H1 (cell line): ENCODE measurements around the gene ACP3. TPM values are rescaled to one million over a fixed set of nuclear protein-coding genes. Genes with fewer than 3 reads are reported as not detected.

Experiments
- CTCF ChIA-PET: fragments of 300-600 bp; sonication (Branson Sonifier 250); formaldehyde crosslinking; loops from one replicate; lab custom pipeline; 2021; ENCODE audit not compliant: partially characterized antibody; lab: Charles Lee
- POLR2A ChIA-PET: fragments of 300-600 bp; sonication (Branson Sonifier 250); formaldehyde crosslinking; loops from one replicate; lab custom pipeline; 2021; ENCODE audit warnings: inconsistent platforms; ENCODE audit not compliant: partially characterized antibody; lab: Charles Lee
- DNase-seq, 2 experiments: peaks; one replicate each; pipeline versions ENCODE4 v3.0.0 to v3.0.0-alpha.2; 2010 to 2022; ENCODE audit warnings: low spot score in 2 of 2, low read depth in 1 of 2, mixed read lengths in 1 of 2
- FAIRE-seq: peaks from 2 replicates; lab custom pipeline; 2011; peaks lifted over from hg19 to GRCh38; lab: Jason Lieb, UNC
- H2AFZ ChIP-seq: 2 replicates; pipeline ENCODE4 v1.8.1; 2012; ENCODE audit warnings: low read length, inconsistent platforms
- H2AK5ac ChIP-seq: 2 replicates; pipeline ENCODE4 v1.6.1; 2013; ENCODE audit warnings: low read depth, low read length
- H2BK120ac ChIP-seq: replicated peaks from 2 replicates; pipeline ENCODE3; 2013; ENCODE audit warnings: low read depth, low read length, inconsistent platforms
- H2BK12ac ChIP-seq: 2 replicates; pipeline ENCODE4 v1.6.1; 2013; ENCODE audit warnings: low read depth, low read length
- H2BK15ac ChIP-seq: 2 replicates; pipeline ENCODE4 v1.6.1; 2013; ENCODE audit warnings: low read length
- H2BK20ac ChIP-seq: 2 replicates; pipeline ENCODE4 v1.6.1; 2013; ENCODE audit warnings: low read length
- H2BK5ac ChIP-seq: 2 replicates; pipeline ENCODE4 v1.6.1; 2013; ENCODE audit warnings: low read depth, low read length
- H3K14ac ChIP-seq: 2 replicates; pipeline ENCODE4 v1.6.1; 2013; ENCODE audit warnings: inconsistent platforms; ENCODE audit not compliant: insufficient read length
- H3K18ac ChIP-seq: 2 replicates; pipeline ENCODE4 v1.6.1; 2013; ENCODE audit warnings: low read length; ENCODE audit errors: extremely low read depth
- H3K23ac ChIP-seq: 2 replicates; pipeline ENCODE4 v1.6.1; 2013; ENCODE audit warnings: inconsistent platforms; ENCODE audit not compliant: insufficient read length
- H3K23me2 ChIP-seq: 2 replicates; pipeline ENCODE4 v1.6.1; 2013; ENCODE audit warnings: low read depth, low read length
- H3K27ac ChIP-seq: 2 replicates; pipeline ENCODE4 v1.6.1; 2011; ENCODE audit warnings: low read depth, low read length, inconsistent platforms
- H3K27me3 ChIP-seq, 4 experiments: replicated peaks in 1 of 4; 1 replicate in 1 of 4; 2 replicates in 3 of 4; pipeline versions ENCODE4 v1.6.1 to v1.8.1; 2011 to 2013; ENCODE audit warnings: low read length in 3 of 4, mild to moderate bottlenecking in 3 of 4, inconsistent platforms in 2 of 4, mixed read lengths in 2 of 4, moderate library complexity in 1 of 4; ENCODE audit not compliant: control insufficient read depth in 3 of 4, insufficient read depth in 3 of 4; ENCODE audit errors: extremely low read depth in 1 of 4
- H3K36me3 ChIP-seq, 4 experiments: 2 replicates each; pipeline versions ENCODE4 v1.6.1 to v1.8.1; 2011 to 2013; ENCODE audit warnings: mild to moderate bottlenecking in 4 of 4, low read length in 3 of 4, moderate library complexity in 2 of 4, control low read depth in 1 of 4, inconsistent platforms in 1 of 4; ENCODE audit not compliant: insufficient read depth in 4 of 4, control insufficient read depth in 2 of 4
- H3K4ac ChIP-seq: replicated peaks from 2 replicates; pipeline ENCODE3; 2013; ENCODE audit warnings: low read length, low read depth, mixed read lengths, inconsistent platforms; ENCODE audit not compliant: insufficient read length
- H3K4me1 ChIP-seq, 4 experiments: replicated peaks in 1 of 4; 1 replicate in 1 of 4; 2 replicates in 3 of 4; pipeline versions ENCODE4 v1.6.1 to v1.8.1; 2011 to 2013; ENCODE audit warnings: low read length in 3 of 4, inconsistent platforms in 2 of 4, mixed read lengths in 1 of 4; ENCODE audit not compliant: insufficient read depth in 4 of 4, control insufficient read depth in 3 of 4
- H3K4me2 ChIP-seq, 2 experiments: 2 replicates each; pipeline versions ENCODE4 v1.6.1 to v1.8.1; 2011 to 2013; ENCODE audit warnings: low read depth in 2 of 2, low read length in 2 of 2, control low read depth in 1 of 2, inconsistent platforms in 1 of 2, mild to moderate bottlenecking in 1 of 2; ENCODE audit not compliant: insufficient read depth in 1 of 2
- H3K4me3 ChIP-seq, 4 experiments: fragments of 200-600, 300-600 bp in 1 of 4; sonication (generic), shearing (Covaris generic), sonication (Bioruptor Twin) in 1 of 4; 2 replicates each; pipeline versions ENCODE4 v1.5.1 to v1.8.1; 2011 to 2016; ENCODE audit warnings: low read length in 4 of 4, low read depth in 3 of 4, control low read depth in 2 of 4, inconsistent platforms in 2 of 4, mild to moderate bottlenecking in 2 of 4, mixed read lengths in 1 of 4, moderate library complexity in 1 of 4; ENCODE audit not compliant: insufficient read depth in 2 of 4; ENCODE audit errors: extremely low read depth in 1 of 4
- H3K56ac ChIP-seq: replicated peaks from 2 replicates; pipeline ENCODE3; 2013; ENCODE audit warnings: low read depth, mild to moderate bottlenecking, mixed read lengths, low read length, inconsistent platforms; ENCODE audit not compliant: insufficient read length
- H3K79me1 ChIP-seq: 2 replicates; pipeline ENCODE4 v1.6.1; 2013; ENCODE audit warnings: low read depth, low read length, control low read depth
- H3K79me2 ChIP-seq, 2 experiments: 2 replicates each; pipeline versions ENCODE4 v1.6.1 to v1.8.1; 2012 to 2013; ENCODE audit warnings: low read length in 2 of 2, mild to moderate bottlenecking in 2 of 2, inconsistent platforms in 1 of 2; ENCODE audit not compliant: insufficient read depth in 2 of 2, control insufficient read depth in 1 of 2
- H3K9ac ChIP-seq, 4 experiments: replicated peaks in 1 of 4; 1 replicate in 1 of 4; 2 replicates in 3 of 4; pipeline versions ENCODE4 v1.6.1 to v1.8.1; 2011 to 2013; ENCODE audit warnings: low read depth in 3 of 4, low read length in 3 of 4, control low read depth in 2 of 4, mild to moderate bottlenecking in 2 of 4, moderate library complexity in 2 of 4, inconsistent platforms in 1 of 4; ENCODE audit errors: extremely low read depth in 1 of 4
- H3K9me3 ChIP-seq, 2 experiments: 2 replicates each; pipeline versions ENCODE4 v1.6.1 to v1.8.1; 2012 to 2013; ENCODE audit warnings: mild to moderate bottlenecking in 2 of 2, moderate library complexity in 2 of 2, control low read depth in 1 of 2, inconsistent platforms in 1 of 2, low read depth in 1 of 2, low read length in 1 of 2, mixed read lengths in 1 of 2; ENCODE audit not compliant: insufficient read depth in 2 of 2
- H4K20me1 ChIP-seq, 2 experiments: replicated peaks in 1 of 2; 2 replicates each; pipeline versions ENCODE3 to v1.8.1; 2011 to 2013; ENCODE audit warnings: inconsistent platforms in 2 of 2, low read length in 2 of 2, mild to moderate bottlenecking in 1 of 2; ENCODE audit not compliant: insufficient read depth in 2 of 2, control insufficient read depth in 1 of 2
- H4K5ac ChIP-seq: 2 replicates; pipeline ENCODE4 v1.6.1; 2013; ENCODE audit warnings: low read length, low read depth, mixed read lengths, inconsistent platforms; ENCODE audit not compliant: insufficient read length
- H4K8ac ChIP-seq: 2 replicates; pipeline ENCODE4 v1.8.0; 2013; ENCODE audit warnings: mild to moderate bottlenecking, moderate library complexity, low read length, inconsistent platforms; ENCODE audit not compliant: insufficient read depth; ENCODE audit errors: extremely low read depth
- H4K91ac ChIP-seq: replicated peaks from 2 replicates; pipeline ENCODE3; 2013; ENCODE audit warnings: low read length, mixed read lengths, inconsistent platforms; ENCODE audit not compliant: insufficient read length
- CBX5 ChIP-seq: fragments of 300-800, 300-1000 bp; sonication (generic); IDR thresholded peaks from 2 replicates; pipeline ENCODE4 v1.7.1; 2016; ENCODE audit warnings: antibody characterized with exemption, low read length, low read depth
- CHD2 ChIP-seq: IDR thresholded peaks from 2 replicates; pipeline ENCODE4 v1.6.1; 2012; ENCODE audit warnings: low read length, improper control_type of control experiment
- CREB1 ChIP-seq: IDR thresholded peaks from 2 replicates; pipeline ENCODE4 v1.6.1; 2012; ENCODE audit warnings: inconsistent platforms
- GTF2F1 ChIP-seq: IDR thresholded peaks from 2 replicates; pipeline ENCODE4 v1.6.1; 2012; ENCODE audit warnings: low read depth, low read length, improper control_type of control experiment, borderline replicate concordance
- HDAC6 ChIP-seq: IDR thresholded peaks from one replicate; pipeline ENCODE4 v1.7.1; 2012; ENCODE audit warnings: low read depth, mild to moderate bottlenecking, inconsistent platforms, low read length, moderate library complexity
- JUND ChIP-seq: IDR thresholded peaks from 2 replicates; pipeline ENCODE4 v1.6.1; 2011; ENCODE audit warnings: mild to moderate bottlenecking, improper control_type of control experiment, low read length
- KDM1A ChIP-seq: fragments of 200-600, 300-600 bp; sonication (generic); IDR thresholded peaks from 2 replicates; pipeline ENCODE4 v1.7.1; 2016; ENCODE audit warnings: mild to moderate bottlenecking, low read length, borderline replicate concordance
- PHF8 ChIP-seq: fragments of 200-600 bp; sonication (generic); conservative IDR thresholded peaks from 2 replicates; pipeline ENCODE4 v1.7.1; 2012; ENCODE audit warnings: low read depth, mild to moderate bottlenecking, inconsistent platforms, low read length, moderate library complexity
- SAP30 ChIP-seq: fragments of 300-600 bp; sonication (generic); IDR thresholded peaks from 2 replicates; pipeline ENCODE4 v1.7.1; 2012; ENCODE audit warnings: low read length, moderate library complexity, mild to moderate bottlenecking, inconsistent platforms; ENCODE audit not compliant: insufficient read depth, insufficient replicate concordance
- SIN3A ChIP-seq, 2 experiments: IDR thresholded peaks in 1 of 2; conservative IDR thresholded peaks in 1 of 2; 2 replicates each; pipeline ENCODE4 v1.6.1; 2011 to 2012; ENCODE audit warnings: low read length in 2 of 2, improper control_type of control experiment in 1 of 2, low read depth in 1 of 2, mild to moderate bottlenecking in 1 of 2
- SP4 ChIP-seq: IDR thresholded peaks from 2 replicates; pipeline ENCODE4 v1.6.1; 2012; ENCODE audit warnings: low read length, inconsistent platforms
- TAF1 ChIP-seq: IDR thresholded peaks from 2 replicates; pipeline ENCODE4 v1.6.1; 2011; ENCODE audit warnings: mild to moderate bottlenecking, low read depth, low read length
- TAF7 ChIP-seq: optimal IDR thresholded peaks from 2 replicates; pipeline ENCODE3; 2011; ENCODE audit warnings: low read depth, mild to moderate bottlenecking, inconsistent platforms, low read length, moderate library complexity, borderline replicate concordance
- TCF12 ChIP-seq: IDR thresholded peaks from 2 replicates; pipeline ENCODE4 v1.6.1; 2011; ENCODE audit warnings: low read depth, mild to moderate bottlenecking, low read length
- WGBS, 2 experiments: shearing (Covaris generic) in 1 of 2; methylation state at CpG; one replicate each; pipeline versions ENCODE4 v1.1.6 to v1.1.7; 2013 to 2015; ENCODE audit warnings: low lambda C conversion rate in 2 of 2, mixed read lengths in 2 of 2, inconsistent platforms in 1 of 2, low coverage in 1 of 2, missing lambda C conversion rate in 1 of 2; ENCODE audit not compliant: insufficient replicate concordance in 2 of 2, insufficient coverage in 1 of 2, insufficient read length in 1 of 2; ENCODE audit errors: extremely low coverage in 1 of 2, missing lambda C conversion rate in 1 of 2; 5-methylcytosine and 5-hydroxymethylcytosine counted together
- polyA plus RNA-seq, 7 experiments: library from polyadenylated mRNA; depleted of rRNA in 3 of 7; stranded (reverse) in 5 of 7; unstranded in 2 of 7; fragments of >200 nt in 5 of 7; fragments of 200-250 nt in 2 of 7; gene quantifications; 1 replicate in 5 of 7; 2 replicates in 1 of 7; 4 replicates in 1 of 7; pipeline versions ENCODE4 v1.2.1 to v1.2.3, GENCODE V29; 2011 to 2013; ENCODE audit warnings: missing spikeins in 2 of 7, mixed read lengths in 2 of 7
- total RNA-seq: library from RNA; stranded (reverse); fragmentation: NEBNext Ultra II Directional; extraction: Animal tissue kit (Norgen Biotek cat#: 25700); gene quantifications from 2 replicates; pipeline ENCODE4 v1.2.1, GENCODE V29; 2021
- TF ChIP-seq, protein P1 (sequence below): IDR thresholded peaks from 2 replicates; pipeline ENCODE4 v1.6.1; 2011; ENCODE audit warnings: low read depth, mild to moderate bottlenecking, low read length; ENCODE audit not compliant: insufficient read depth

Gene ACP3
- total and polyA plus RNA-seq, 2 of the 8 experiments (the other 6 are each of a cell fraction or from before 2014, with no cell fraction given) = 1.2 to 1.4 TPM

DNA sequence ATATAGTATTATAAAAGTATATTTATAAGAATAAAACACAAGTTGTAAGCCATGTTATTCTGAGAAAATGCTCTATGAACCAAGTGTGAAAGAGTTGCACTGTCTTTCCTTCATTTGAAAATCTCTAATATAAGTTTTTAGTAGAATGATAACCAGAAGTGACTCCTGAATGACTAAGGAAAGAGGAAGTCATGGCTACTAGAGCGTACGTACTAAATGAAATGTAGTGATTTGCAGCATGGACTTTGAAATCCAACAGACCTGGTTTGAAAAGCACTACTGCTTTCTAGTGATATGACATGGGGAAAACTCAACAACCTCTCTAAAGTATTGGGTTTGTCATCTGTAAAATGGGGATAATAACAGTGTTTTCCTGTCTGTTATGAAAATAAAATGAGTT lies 89.8 kb downstream of the ACP3 start:
- ChIA-PET CTCF (interaction anchor here (1.0 to 15.4 kb wide), 3 partner anchors 8 to 58 kb away, joined by 3 to 486 read pairs (median 5); no protein-coding TSS in a partner anchor), POLR2A (no interaction called here)
- no peaks in the 10 kb centered on the region for H3K27me3 ChIP-seq
- H3K4me2 ChIP-seq = no peak overlapping the region
- H3K23ac ChIP-seq = no peak overlapping the region
- no peaks in the 10 kb centered on the region for H4K20me1 ChIP-seq
- H3K36me3 ChIP-seq = no peaks in the 10 kb centered on the region
- H3K18ac ChIP-seq = no peak overlapping the region
- H3K4me3 ChIP-seq = no peak overlapping the region
- 83% methylated on average over 2 of the region's 2 CpGs; no CpG with 5 or more reads in 1 of the 2 experiments for WGBS, 2 experiments
- H2BK120ac ChIP-seq = no peak overlapping the region
- no peak overlapping the region for H3K14ac ChIP-seq
- no peak overlapping the region for H3K9ac ChIP-seq
- H3K27ac ChIP-seq = no peak overlapping the region
- no peak overlapping the region for H4K8ac ChIP-seq
- no peak for FAIRE-seq
- H3K23me2 ChIP-seq = no peaks in the 10 kb centered on the region
- H3K9me3 ChIP-seq = no peaks in the 10 kb centered on the region
- no peak overlapping the region for H4K5ac ChIP-seq
- no peak overlapping the region for H2BK15ac ChIP-seq
- no peak overlapping the region for H2AFZ ChIP-seq
- H3K79me1 ChIP-seq = no peaks in the 10 kb centered on the region
- H2BK12ac ChIP-seq = no peak overlapping the region
- no peaks in the 10 kb centered on the region for H3K4me1 ChIP-seq
- no peak overlapping the region for H2BK5ac ChIP-seq
- no peak overlapping the region for H2BK20ac ChIP-seq
- H2AK5ac ChIP-seq = no peak overlapping the region
- no peak overlapping the region for H3K4ac ChIP-seq
- H3K79me2 ChIP-seq = no peaks in the 10 kb centered on the region
- H3K56ac ChIP-seq = no peak overlapping the region
- DNase-seq = no peak
- no peak overlapping the region for H4K91ac ChIP-seq
- TF ChIP-seq SIN3A (conservative IDR thresholded peaks at IDR 0.05 in 1 of 2, IDR thresholded peaks at IDR 0.05 in 1 of 2; ENCODE audit: low read depth in 1 of 2, low read length in 2 of 2) (no peak), CBX5 (no peak), PHF8 (no peak), JUND (no peak), TAF7 (no peak), KDM1A (no peak), GTF2F1 (no peak), TAF1 (no peak), HDAC6 (no peak), SP4 (no peak), CREB1 (no peak), SAP30 (no peak), TCF12 (no peak), CHD2 (no peak)
- TF ChIP-seq, protein P1, sequence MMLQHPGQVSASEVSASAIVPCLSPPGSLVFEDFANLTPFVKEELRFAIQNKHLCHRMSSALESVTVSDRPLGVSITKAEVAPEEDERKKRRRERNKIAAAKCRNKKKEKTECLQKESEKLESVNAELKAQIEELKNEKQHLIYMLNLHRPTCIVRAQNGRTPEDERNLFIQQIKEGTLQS = no peak
